ENCODE data around the gene PLEKHA6. TPM values are rescaled to one million over a fixed set of nuclear protein-coding genes. Genes with fewer than 3 reads are reported as not detected.

The PLEKHA6 gene
- total RNA-seq, 4 donors from 2014 or later: 3.7 to 15.4 (median 12.8) TPM

GRCh38 chr1:204219971-204220616, 139.6 kb downstream of the PLEKHA6 start:
- 54% methylated on average over 10 of the region's 10 CpGs for WGBS
- Histone ChIP-seq H3K4me1 (no peaks in the 10 kb centered on the region), H3K27ac (no peak overlapping the region), H3K36me3 (peaks cover 4% of the 10 kb centered on the region), H3K27me3 (no peaks in the 10 kb centered on the region), H3K9me3 (no peaks in the 10 kb centered on the region), H3K4me3 (no peak overlapping the region)
- DNase-seq (ENCODE audit: low spot score in 2 of 2): no peak
- TF ChIP-seq POLR2A (IDR thresholded peaks at IDR 0.05) (no peak), POLR2AphosphoS5 (IDR thresholded peaks at IDR 0.05) (no peak), CTCF (IDR thresholded peaks at IDR 0.05) (no peak)

- H3K36me3 ChIP-seq: peaks cover 4% of the 10 kb centered on the region
- no peak for TF ChIP-seq CTCF (IDR thresholded peaks at IDR 0.05)
- TF ChIP-seq POLR2A (IDR thresholded peaks at IDR 0.05): no peak
- TF ChIP-seq POLR2AphosphoS5 (IDR thresholded peaks at IDR 0.05): no peak
- no peak for TF ChIP-seq EP300 (IDR thresholded peaks at IDR 0.05)
- H3K27ac ChIP-seq: no peak overlapping the region
- no peaks in the 10 kb centered on the region for H3K9me3 ChIP-seq
- DNase-seq (ENCODE audit: low spot score in 2 of 2): no peak
- WGBS: 58% methylated on average over 2 of the region's 2 CpGs
- peaks cover 9% of the 10 kb centered on the region for H3K4me1 ChIP-seq
- H3K4me3 ChIP-seq: no peak overlapping the region
- no peaks in the 10 kb centered on the region for H3K27me3 ChIP-seq
Measured at GRCh38 chr1:204218552-204218951, 141.2 kb downstream of the PLEKHA6 start.

- peaks cover 10% of the 10 kb centered on the region for H3K4me1 ChIP-seq
- DNase-seq (ENCODE audit: low spot score in 2 of 2): no peak
Measured at GRCh38 chr1:204217648-204218000, 142.1 kb downstream of the PLEKHA6 start.

GRCh38 chr1:204216880-204217647, 142.7 kb downstream of the PLEKHA6 start:
- peaks cover 4% of the 10 kb centered on the region for H3K36me3 ChIP-seq
- H3K27me3 ChIP-seq: no peaks in the 10 kb centered on the region
- no peaks in the 10 kb centered on the region for H3K9me3 ChIP-seq
- DNase-seq (ENCODE audit: low spot score in 2 of 2): no peak
- H3K4me1 ChIP-seq: peaks cover 10% of the 10 kb centered on the region
- H3K27ac ChIP-seq: no peak overlapping the region
- H3K4me3 ChIP-seq: no peak overlapping the region
- WGBS: 87% methylated on average over 10 of the region's 11 CpGs
- TF ChIP-seq POLR2AphosphoS5 (IDR thresholded peaks at IDR 0.05) (no peak), EP300 (IDR thresholded peaks at IDR 0.05) (no peak), POLR2A (IDR thresholded peaks at IDR 0.05) (no peak), CTCF (IDR thresholded peaks at IDR 0.05) (no peak)

More at GRCh38 chr1:204217648-204218000, 142.1 kb downstream of the PLEKHA6 start:
- Histone ChIP-seq H3K36me3 (peaks cover 4% of the 10 kb centered on the region), H3K27ac (no peak overlapping the region), H3K27me3 (no peaks in the 10 kb centered on the region), H3K4me3 (no peak overlapping the region), H3K9me3 (no peaks in the 10 kb centered on the region)
- TF ChIP-seq EP300 (IDR thresholded peaks at IDR 0.05): no peak
- no peak for TF ChIP-seq POLR2AphosphoS5 (IDR thresholded peaks at IDR 0.05)
- no peak for TF ChIP-seq POLR2A (IDR thresholded peaks at IDR 0.05)
- TF ChIP-seq CTCF (IDR thresholded peaks at IDR 0.05): no peak
- WGBS: 70% methylated on average over 4 of the region's 4 CpGs

GRCh38 chr1:204216236-204216635, 143.5 kb downstream of the PLEKHA6 start:
- 81% methylated on average over 4 of the region's 4 CpGs for WGBS
- Histone ChIP-seq H3K36me3 (no peaks in the 10 kb centered on the region), H3K4me1 (peaks cover 10% of the 10 kb centered on the region), H3K4me3 (no peak overlapping the region), H3K27ac (no peak overlapping the region), H3K27me3 (no peaks in the 10 kb centered on the region), H3K9me3 (no peaks in the 10 kb centered on the region)
- no peak for DNase-seq (ENCODE audit: low spot score in 2 of 2)
- TF ChIP-seq POLR2AphosphoS5 (IDR thresholded peaks at IDR 0.05) (no peak), POLR2A (IDR thresholded peaks at IDR 0.05) (no peak), EP300 (IDR thresholded peaks at IDR 0.05) (no peak), CTCF (IDR thresholded peaks at IDR 0.05) (no peak)
